ENCODE data around the gene KCNN1. TPM values are rescaled to one million over a fixed set of nuclear protein-coding genes. Genes with fewer than 3 reads are reported as not detected.

Gene KCNN1
- total and polyA plus RNA-seq, 2 experiments from 2014 or later, result 2.2 to 29.8 TPM

- Histone ChIP-seq H3F3A (replicated peaks; ENCODE audit: low read depth) (peaks cover 5% of the 10 kb centered on the region; the same call in 1 of the 2 replicates), H2AFZ (no peak overlapping the region), H3K4me1 (ENCODE audit: insufficient read depth) (0 out of 2 replicates have a peak, but pooled peaks cover 4% of the 10 kb centered on the region), H3K36me3 (ENCODE audit: insufficient read depth) (no peaks in the 10 kb centered on the region), H3K9me2 (ENCODE audit: insufficient read depth) (no peaks in the 10 kb centered on the region), H3K4me3 (peak overlapping the region; percentile 69), H3K27me3 (ENCODE audit: insufficient read depth) (no peaks in the 10 kb centered on the region), H3K79me2 (replicated peaks; ENCODE audit: insufficient read depth) (no peaks in the 10 kb centered on the region), H4K20me1 (replicated peaks; ENCODE audit: insufficient read depth) (0 out of 2 replicates have a peak, but pooled peaks cover 3% of the 10 kb centered on the region), H3K27ac (ENCODE audit: low read depth) (no peak overlapping the region), H3K4me2 (peak overlapping the region; percentile 90)
- Mint-ChIP-seq H3K9me3 (no peaks in the 10 kb centered on the region), H3K36me3 (ENCODE audit: low read depth) (peaks cover 14% of the 10 kb centered on the region), H3K27ac (peak overlapping the region; percentile 81; the same call in 1 of the 2 replicates), H3K4me1 (peaks cover 14% of the 10 kb centered on the region), H3K4me3 (peak overlapping the region; percentile 78), H3K27me3 (ENCODE audit: insufficient read depth, low read depth, poor library complexity) (peaks cover 18% of the 10 kb centered on the region)
- DNase-seq (ENCODE audit: low spot score), result peak; percentile 59
- TF ChIP-seq ETS1 (IDR thresholded peaks at IDR 0.05) (no peak), JUNB (IDR thresholded peaks at IDR 0.05; ENCODE audit: unreplicated experiment) (no peak), ZNF331 (CRISPR knock-in tag; IDR thresholded peaks at IDR 0.05; ENCODE audit: low read depth) (no peak), CTCF (conservative IDR thresholded peaks at IDR 0.05; ENCODE audit: low read depth in 2 of 2) (no peak), ZNF114 (CRISPR knock-in tag; IDR thresholded peaks at IDR 0.05) (no peak), REST (IDR thresholded peaks at IDR 0.05; ENCODE audit: unreplicated experiment) (no peak), STAT1 (IDR thresholded peaks at IDR 0.05; ENCODE audit: unreplicated experiment) (no peak), POLR2AphosphoS5 (IDR thresholded peaks at IDR 0.05; ENCODE audit: low read depth) (no peak), ZNF462 (CRISPR knock-in tag; IDR thresholded peaks at IDR 0.05) (no peak), CREB1 (CRISPR knock-in tag; IDR thresholded peaks at IDR 0.05; ENCODE audit: low read depth) (no peak), EZH2phosphoT487 (IDR thresholded peaks at IDR 0.05; ENCODE audit: unreplicated experiment) (no peak), NANOG (IDR thresholded peaks at IDR 0.05; ENCODE audit: borderline replicate concordance) (no peak), EZH2 (IDR thresholded peaks at IDR 0.05; ENCODE audit: low read depth, unreplicated experiment) (no peak)
- ATAC-seq, result peak; percentile 20
These were observed 24.7 kb upstream of the KCNN1 start for GRCh38 chr19:17942181-17942580.
